H1 (cell line): ENCODE measurements around the gene MYH6. TPM values are rescaled to one million over a fixed set of nuclear protein-coding genes. Genes with fewer than 3 reads are reported as not detected.

Source experiments
- CTCF ChIA-PET: fragments of 300-600 bp; sonication (Branson Sonifier 250); formaldehyde crosslinking; loops from one replicate; lab custom pipeline; 2021; ENCODE audit not compliant: partially characterized antibody; lab: Charles Lee
- POLR2A ChIA-PET: fragments of 300-600 bp; sonication (Branson Sonifier 250); formaldehyde crosslinking; loops from one replicate; lab custom pipeline; 2021; ENCODE audit warnings: inconsistent platforms; ENCODE audit not compliant: partially characterized antibody; lab: Charles Lee
- DNase-seq, 2 experiments: peaks; one replicate each; pipeline versions ENCODE4 v3.0.0 to v3.0.0-alpha.2; 2010 to 2022; ENCODE audit warnings: low spot score in 2 of 2, low read depth in 1 of 2, mixed read lengths in 1 of 2
- FAIRE-seq: peaks from 2 replicates; lab custom pipeline; 2011; peaks lifted over from hg19 to GRCh38; lab: Jason Lieb, UNC
- H2AFZ ChIP-seq: 2 replicates; pipeline ENCODE4 v1.8.1; 2012; ENCODE audit warnings: low read length, inconsistent platforms
- H2AK5ac ChIP-seq: 2 replicates; pipeline ENCODE4 v1.6.1; 2013; ENCODE audit warnings: low read depth, low read length
- H2BK120ac ChIP-seq: replicated peaks from 2 replicates; pipeline ENCODE3; 2013; ENCODE audit warnings: low read depth, low read length, inconsistent platforms
- H2BK12ac ChIP-seq: 2 replicates; pipeline ENCODE4 v1.6.1; 2013; ENCODE audit warnings: low read depth, low read length
- H2BK15ac ChIP-seq: 2 replicates; pipeline ENCODE4 v1.6.1; 2013; ENCODE audit warnings: low read length
- H2BK20ac ChIP-seq: 2 replicates; pipeline ENCODE4 v1.6.1; 2013; ENCODE audit warnings: low read length
- H2BK5ac ChIP-seq: 2 replicates; pipeline ENCODE4 v1.6.1; 2013; ENCODE audit warnings: low read depth, low read length
- H3K14ac ChIP-seq: 2 replicates; pipeline ENCODE4 v1.6.1; 2013; ENCODE audit warnings: inconsistent platforms; ENCODE audit not compliant: insufficient read length
- H3K18ac ChIP-seq: 2 replicates; pipeline ENCODE4 v1.6.1; 2013; ENCODE audit warnings: low read length; ENCODE audit errors: extremely low read depth
- H3K23ac ChIP-seq: 2 replicates; pipeline ENCODE4 v1.6.1; 2013; ENCODE audit warnings: inconsistent platforms; ENCODE audit not compliant: insufficient read length
- H3K23me2 ChIP-seq: 2 replicates; pipeline ENCODE4 v1.6.1; 2013; ENCODE audit warnings: low read depth, low read length
- H3K27ac ChIP-seq: 2 replicates; pipeline ENCODE4 v1.6.1; 2011; ENCODE audit warnings: low read depth, low read length, inconsistent platforms
- H3K27me3 ChIP-seq, 4 experiments: replicated peaks in 1 of 4; 1 replicate in 1 of 4; 2 replicates in 3 of 4; pipeline versions ENCODE4 v1.6.1 to v1.8.1; 2011 to 2013; ENCODE audit warnings: low read length in 3 of 4, mild to moderate bottlenecking in 3 of 4, inconsistent platforms in 2 of 4, mixed read lengths in 2 of 4, moderate library complexity in 1 of 4; ENCODE audit not compliant: control insufficient read depth in 3 of 4, insufficient read depth in 3 of 4; ENCODE audit errors: extremely low read depth in 1 of 4
- H3K36me3 ChIP-seq, 4 experiments: 2 replicates each; pipeline versions ENCODE4 v1.6.1 to v1.8.1; 2011 to 2013; ENCODE audit warnings: mild to moderate bottlenecking in 4 of 4, low read length in 3 of 4, moderate library complexity in 2 of 4, control low read depth in 1 of 4, inconsistent platforms in 1 of 4; ENCODE audit not compliant: insufficient read depth in 4 of 4, control insufficient read depth in 2 of 4
- H3K4ac ChIP-seq: replicated peaks from 2 replicates; pipeline ENCODE3; 2013; ENCODE audit warnings: low read length, low read depth, mixed read lengths, inconsistent platforms; ENCODE audit not compliant: insufficient read length
- H3K4me1 ChIP-seq, 4 experiments: replicated peaks in 1 of 4; 1 replicate in 1 of 4; 2 replicates in 3 of 4; pipeline versions ENCODE4 v1.6.1 to v1.8.1; 2011 to 2013; ENCODE audit warnings: low read length in 3 of 4, inconsistent platforms in 2 of 4, mixed read lengths in 1 of 4; ENCODE audit not compliant: insufficient read depth in 4 of 4, control insufficient read depth in 3 of 4
- H3K4me2 ChIP-seq, 2 experiments: 2 replicates each; pipeline versions ENCODE4 v1.6.1 to v1.8.1; 2011 to 2013; ENCODE audit warnings: low read depth in 2 of 2, low read length in 2 of 2, control low read depth in 1 of 2, inconsistent platforms in 1 of 2, mild to moderate bottlenecking in 1 of 2; ENCODE audit not compliant: insufficient read depth in 1 of 2
- H3K4me3 ChIP-seq, 4 experiments: fragments of 200-600, 300-600 bp in 1 of 4; sonication (generic), shearing (Covaris generic), sonication (Bioruptor Twin) in 1 of 4; 2 replicates each; pipeline versions ENCODE4 v1.5.1 to v1.8.1; 2011 to 2016; ENCODE audit warnings: low read length in 4 of 4, low read depth in 3 of 4, control low read depth in 2 of 4, inconsistent platforms in 2 of 4, mild to moderate bottlenecking in 2 of 4, mixed read lengths in 1 of 4, moderate library complexity in 1 of 4; ENCODE audit not compliant: insufficient read depth in 2 of 4; ENCODE audit errors: extremely low read depth in 1 of 4
- H3K56ac ChIP-seq: replicated peaks from 2 replicates; pipeline ENCODE3; 2013; ENCODE audit warnings: low read depth, mild to moderate bottlenecking, mixed read lengths, low read length, inconsistent platforms; ENCODE audit not compliant: insufficient read length
- H3K79me1 ChIP-seq: 2 replicates; pipeline ENCODE4 v1.6.1; 2013; ENCODE audit warnings: low read depth, low read length, control low read depth
- H3K79me2 ChIP-seq, 2 experiments: 2 replicates each; pipeline versions ENCODE4 v1.6.1 to v1.8.1; 2012 to 2013; ENCODE audit warnings: low read length in 2 of 2, mild to moderate bottlenecking in 2 of 2, inconsistent platforms in 1 of 2; ENCODE audit not compliant: insufficient read depth in 2 of 2, control insufficient read depth in 1 of 2
- H3K9ac ChIP-seq, 4 experiments: replicated peaks in 1 of 4; 1 replicate in 1 of 4; 2 replicates in 3 of 4; pipeline versions ENCODE4 v1.6.1 to v1.8.1; 2011 to 2013; ENCODE audit warnings: low read depth in 3 of 4, low read length in 3 of 4, control low read depth in 2 of 4, mild to moderate bottlenecking in 2 of 4, moderate library complexity in 2 of 4, inconsistent platforms in 1 of 4; ENCODE audit errors: extremely low read depth in 1 of 4
- H3K9me3 ChIP-seq, 2 experiments: 2 replicates each; pipeline versions ENCODE4 v1.6.1 to v1.8.1; 2012 to 2013; ENCODE audit warnings: mild to moderate bottlenecking in 2 of 2, moderate library complexity in 2 of 2, control low read depth in 1 of 2, inconsistent platforms in 1 of 2, low read depth in 1 of 2, low read length in 1 of 2, mixed read lengths in 1 of 2; ENCODE audit not compliant: insufficient read depth in 2 of 2
- H4K20me1 ChIP-seq, 2 experiments: replicated peaks in 1 of 2; 2 replicates each; pipeline versions ENCODE3 to v1.8.1; 2011 to 2013; ENCODE audit warnings: inconsistent platforms in 2 of 2, low read length in 2 of 2, mild to moderate bottlenecking in 1 of 2; ENCODE audit not compliant: insufficient read depth in 2 of 2, control insufficient read depth in 1 of 2
- H4K5ac ChIP-seq: 2 replicates; pipeline ENCODE4 v1.6.1; 2013; ENCODE audit warnings: low read length, low read depth, mixed read lengths, inconsistent platforms; ENCODE audit not compliant: insufficient read length
- H4K8ac ChIP-seq: 2 replicates; pipeline ENCODE4 v1.8.0; 2013; ENCODE audit warnings: mild to moderate bottlenecking, moderate library complexity, low read length, inconsistent platforms; ENCODE audit not compliant: insufficient read depth; ENCODE audit errors: extremely low read depth
- H4K91ac ChIP-seq: replicated peaks from 2 replicates; pipeline ENCODE3; 2013; ENCODE audit warnings: low read length, mixed read lengths, inconsistent platforms; ENCODE audit not compliant: insufficient read length
- ATF2 ChIP-seq: IDR thresholded peaks from 2 replicates; pipeline ENCODE4 v1.6.1; 2012; ENCODE audit warnings: low read length, inconsistent platforms
- WGBS, 2 experiments: shearing (Covaris generic) in 1 of 2; methylation state at CpG; one replicate each; pipeline versions ENCODE4 v1.1.6 to v1.1.7; 2013 to 2015; ENCODE audit warnings: low lambda C conversion rate in 2 of 2, mixed read lengths in 2 of 2, inconsistent platforms in 1 of 2, low coverage in 1 of 2, missing lambda C conversion rate in 1 of 2; ENCODE audit not compliant: insufficient replicate concordance in 2 of 2, insufficient coverage in 1 of 2, insufficient read length in 1 of 2; ENCODE audit errors: extremely low coverage in 1 of 2, missing lambda C conversion rate in 1 of 2; 5-methylcytosine and 5-hydroxymethylcytosine counted together
- polyA plus RNA-seq, 7 experiments: library from polyadenylated mRNA; depleted of rRNA in 3 of 7; stranded (reverse) in 5 of 7; unstranded in 2 of 7; fragments of >200 nt in 5 of 7; fragments of 200-250 nt in 2 of 7; gene quantifications; 1 replicate in 5 of 7; 2 replicates in 1 of 7; 4 replicates in 1 of 7; pipeline versions ENCODE4 v1.2.1 to v1.2.3, GENCODE V29; 2011 to 2013; ENCODE audit warnings: missing spikeins in 2 of 7, mixed read lengths in 2 of 7
- total RNA-seq: library from RNA; stranded (reverse); fragmentation: NEBNext Ultra II Directional; extraction: Animal tissue kit (Norgen Biotek cat#: 25700); gene quantifications from 2 replicates; pipeline ENCODE4 v1.2.1, GENCODE V29; 2021

Gene MYH6
- total and polyA plus RNA-seq, 2 of the 8 experiments (the other 6 are each of a cell fraction or from before 2014, with no cell fraction given): 0.03 TPM; not detected in 1

GRCh38 chr14:23348297-23348655 lies 59.8 kb downstream of the MYH6 start:
- Histone ChIP-seq H3K18ac (no peak overlapping the region), H3K4me1 (peaks cover 1 to 7% (median 2%) of the 10 kb centered on the region in 4 experiments), H3K9ac (no peak overlapping the region), H2BK5ac (no peak overlapping the region), H3K36me3 (no peaks in the 10 kb centered on the region), H4K8ac (no peak overlapping the region), H2BK120ac (no peak overlapping the region), H2BK15ac (no peak overlapping the region), H3K79me2 (no peaks in the 10 kb centered on the region), H3K27me3 (peaks cover 0 to 11% (median 4%) of the 10 kb centered on the region in 4 experiments; a peak in 6 of 7 replicates), H2BK20ac (no peak overlapping the region), H3K14ac (no peak overlapping the region), H3K23ac (no peak overlapping the region), H3K79me1 (no peaks in the 10 kb centered on the region), H2AK5ac (no peak overlapping the region), H2AFZ (no peak overlapping the region), H3K4ac (no peak overlapping the region), H3K27ac (no peak overlapping the region), H3K23me2 (peaks cover 10% of the 10 kb centered on the region), H4K20me1 (peaks cover 0 to 3% of the 10 kb centered on the region in 2 experiments), H4K5ac (no peak overlapping the region), H3K4me2 (no peak overlapping the region), H3K56ac (no peak overlapping the region), H3K9me3 (no peaks in the 10 kb centered on the region), H2BK12ac (no peak overlapping the region), H3K4me3 (no peak overlapping the region), H4K91ac (no peak overlapping the region)
- FAIRE-seq: no peak
- 86% methylated on average over 6 of the region's 6 CpGs; no CpG with 5 or more reads in 1 of the 2 experiments for WGBS, 2 experiments
- CTCF ChIA-PET: interaction anchor here (1.0 to 5.9 kb wide), 5 partner anchors 9 to 35 kb away, joined by 3 to 69 read pairs (median 5); no protein-coding TSS in a partner anchor
- POLR2A ChIA-PET: interaction anchor here (1.6 to 3.7 kb wide), 2 partner anchors 12 to 27 kb away, joined by 6 to 25 read pairs; partner anchors contain the start of gene PABPN1
- no peak for TF ChIP-seq ATF2
- no peak for DNase-seq
